ENCODE measurements around the gene WNT7B.

DNA sequence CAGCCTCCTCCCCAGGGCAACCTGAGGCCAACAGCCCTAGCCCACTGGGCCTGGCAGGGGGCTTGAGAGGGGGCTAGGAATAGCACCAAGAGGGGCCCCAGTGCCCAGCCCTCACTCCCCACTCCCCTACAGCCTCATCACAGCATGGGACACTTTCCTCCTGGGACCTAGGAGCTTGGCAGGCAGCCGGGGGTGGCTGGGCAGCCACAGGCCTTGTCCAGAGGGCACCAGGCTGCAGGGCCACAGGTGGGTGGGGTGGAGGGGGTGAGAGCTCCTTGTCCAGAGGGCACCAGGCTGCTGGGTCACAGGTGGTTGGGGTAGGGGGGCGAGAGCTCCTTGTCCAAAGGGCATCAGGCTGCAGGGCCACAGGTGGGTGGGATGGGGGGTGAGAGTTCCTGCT, 61.8 kb downstream of the WNT7B start:
- TF ChIP-seq, protein P1, sequence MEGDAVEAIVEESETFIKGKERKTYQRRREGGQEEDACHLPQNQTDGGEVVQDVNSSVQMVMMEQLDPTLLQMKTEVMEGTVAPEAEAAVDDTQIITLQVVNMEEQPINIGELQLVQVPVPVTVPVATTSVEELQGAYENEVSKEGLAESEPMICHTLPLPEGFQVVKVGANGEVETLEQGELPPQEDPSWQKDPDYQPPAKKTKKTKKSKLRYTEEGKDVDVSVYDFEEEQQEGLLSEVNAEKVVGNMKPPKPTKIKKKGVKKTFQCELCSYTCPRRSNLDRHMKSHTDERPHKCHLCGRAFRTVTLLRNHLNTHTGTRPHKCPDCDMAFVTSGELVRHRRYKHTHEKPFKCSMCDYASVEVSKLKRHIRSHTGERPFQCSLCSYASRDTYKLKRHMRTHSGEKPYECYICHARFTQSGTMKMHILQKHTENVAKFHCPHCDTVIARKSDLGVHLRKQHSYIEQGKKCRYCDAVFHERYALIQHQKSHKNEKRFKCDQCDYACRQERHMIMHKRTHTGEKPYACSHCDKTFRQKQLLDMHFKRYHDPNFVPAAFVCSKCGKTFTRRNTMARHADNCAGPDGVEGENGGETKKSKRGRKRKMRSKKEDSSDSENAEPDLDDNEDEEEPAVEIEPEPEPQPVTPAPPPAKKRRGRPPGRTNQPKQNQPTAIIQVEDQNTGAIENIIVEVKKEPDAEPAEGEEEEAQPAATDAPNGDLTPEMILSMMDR (IDR thresholded peaks at IDR 0.05), result no peak
- no peak for TF ChIP-seq POLR2A (IDR thresholded peaks at IDR 0.05)
